ENCODE data around the gene GPATCH3. TPM values are rescaled to one million over a fixed set of nuclear protein-coding genes. Genes with fewer than 3 reads are reported as not detected.

GPATCH3 gene
- total RNA-seq, 1 donor from 2014 or later: 6.7 TPM

GRCh38 chr1:26942656-26943055, 42.4 kb upstream of the GPATCH3 start:
- no peak overlapping the region for H3K4me3 ChIP-seq (ENCODE audit: low read depth, low read length)
- no peak for DNase-seq (ENCODE audit: low read depth)
- no peak for TF ChIP-seq CTCF (conservative IDR thresholded peaks at IDR 0.05; ENCODE audit: low read depth, low read length)

- TF ChIP-seq CTCF (conservative IDR thresholded peaks at IDR 0.05; ENCODE audit: low read depth, low read length): no peak
- no peak for DNase-seq (ENCODE audit: low read depth)
- no peak overlapping the region for H3K4me3 ChIP-seq (ENCODE audit: low read depth, low read length)
Observed at GRCh38 chr1:26941311-26941710, 41.0 kb upstream of the GPATCH3 start.

GRCh38 chr1:26938659-26939025, 38.4 kb upstream of the GPATCH3 start:
- no peak for TF ChIP-seq CTCF (conservative IDR thresholded peaks at IDR 0.05; ENCODE audit: low read depth, low read length)
- DNase-seq (ENCODE audit: low read depth): no peak
- no peak overlapping the region for H3K4me3 ChIP-seq (ENCODE audit: low read depth, low read length)

- H3K4me3 ChIP-seq (ENCODE audit: low read depth, low read length): no peak overlapping the region
- TF ChIP-seq CTCF (conservative IDR thresholded peaks at IDR 0.05; ENCODE audit: low read depth, low read length): no peak
- DNase-seq (ENCODE audit: low read depth): no peak
Observed at GRCh38 chr1:26938004-26938658, 37.9 kb upstream of the GPATCH3 start.

- H3K4me3 ChIP-seq (ENCODE audit: low read depth, low read length): no peak overlapping the region
- TF ChIP-seq CTCF (conservative IDR thresholded peaks at IDR 0.05; ENCODE audit: low read depth, low read length): no peak
- no peak for DNase-seq (ENCODE audit: low read depth)
Observed at GRCh38 chr1:26936823-26937222, 36.6 kb upstream of the GPATCH3 start.

- no peak for TF ChIP-seq CTCF (conservative IDR thresholded peaks at IDR 0.05; ENCODE audit: low read depth, low read length)
- DNase-seq (ENCODE audit: low read depth): no peak
- no peak overlapping the region for H3K4me3 ChIP-seq (ENCODE audit: low read depth, low read length)
Observed at GRCh38 chr1:26932531-26932930, 32.3 kb upstream of the GPATCH3 start.

- TF ChIP-seq CTCF (conservative IDR thresholded peaks at IDR 0.05; ENCODE audit: low read depth, low read length): no peak
- no peak overlapping the region for H3K4me3 ChIP-seq (ENCODE audit: low read depth, low read length)
- no peak for DNase-seq (ENCODE audit: low read depth)
Observed at GRCh38 chr1:26923711-26924110, 23.4 kb upstream of the GPATCH3 start.

Data from epithelial cell of proximal tubule (primary cell).